BE2C (cell line): Measurements from ENCODE around the gene AGAP2.

Experiments
- DNase-seq: peaks from one replicate; pipeline ENCODE4 v3.0.0-alpha.2; 2020
- H3K27me3 ChIP-seq: fragments of 250-450 bp; sonication (Bioruptor Pico); 2 replicates; pipeline ENCODE4 v1.5.1; 2020; ENCODE audit warnings: mild to moderate bottlenecking
- H3K36me3 ChIP-seq: fragments of 250-450 bp; sonication (Bioruptor Pico); 2 replicates; pipeline ENCODE4 v1.5.1; 2020; ENCODE audit warnings: mild to moderate bottlenecking
- H3K4me1 ChIP-seq: fragments of 250-450 bp; sonication (Bioruptor Pico); 2 replicates; pipeline ENCODE4 v1.5.1; 2020
- H3K4me3 ChIP-seq: 2 replicates; pipeline ENCODE4 v1.5.1; 2011; ENCODE audit warnings: low read depth, low read length
- H3K9me3 ChIP-seq: fragments of 250-450 bp; sonication (Bioruptor Pico); 2 replicates; pipeline ENCODE4 v1.5.1; 2020
- CTCF ChIP-seq: IDR thresholded peaks from 2 replicates; pipeline ENCODE4 v1.5.1; 2012; ENCODE audit warnings: mild to moderate bottlenecking, low read depth, low read length

Gene AGAP2

GRCh38 chr12:57781801-57782200 lies 43.3 kb upstream of the AGAP2 start:
- peaks cover 18% of the 10 kb centered on the region for H3K36me3 ChIP-seq
- H3K4me1 ChIP-seq = no peaks in the 10 kb centered on the region
- no peak overlapping the region for H3K4me3 ChIP-seq
- no peak for TF ChIP-seq CTCF
- no peaks in the 10 kb centered on the region for H3K9me3 ChIP-seq
- no peak for DNase-seq
- no peaks in the 10 kb centered on the region for H3K27me3 ChIP-seq

- Histone ChIP-seq H3K4me3 (no peak overlapping the region), H3K4me1 (no peaks in the 10 kb centered on the region), H3K27me3 (no peaks in the 10 kb centered on the region), H3K9me3 (no peaks in the 10 kb centered on the region), H3K36me3 (peaks cover 12% of the 10 kb centered on the region)
- no peak for DNase-seq
- TF ChIP-seq CTCF = no peak
Observed at GRCh38 chr12:57781244-57781643, 42.7 kb upstream of the AGAP2 start.

- Histone ChIP-seq H3K27me3 (no peaks in the 10 kb centered on the region), H3K36me3 (peaks cover 5% of the 10 kb centered on the region), H3K4me3 (no peak overlapping the region), H3K9me3 (no peaks in the 10 kb centered on the region), H3K4me1 (no peaks in the 10 kb centered on the region)
- no peak for DNase-seq
- no peak for TF ChIP-seq CTCF
Observed at GRCh38 chr12:57780284-57780897, 41.8 kb upstream of the AGAP2 start.

- H3K36me3 ChIP-seq = peaks cover 5% of the 10 kb centered on the region; the same call in 1 of the 2 replicates
- no peak for DNase-seq
- no peaks in the 10 kb centered on the region for H3K4me1 ChIP-seq
- H3K27me3 ChIP-seq = no peaks in the 10 kb centered on the region
- H3K4me3 ChIP-seq = no peak overlapping the region
- TF ChIP-seq CTCF = no peak
- H3K9me3 ChIP-seq = no peaks in the 10 kb centered on the region
Observed at GRCh38 chr12:57779736-57780135, 41.2 kb upstream of the AGAP2 start.

GRCh38 chr12:57777911-57778310 lies 39.4 kb upstream of the AGAP2 start:
- Histone ChIP-seq H3K27me3 (no peaks in the 10 kb centered on the region), H3K4me1 (no peaks in the 10 kb centered on the region), H3K9me3 (no peaks in the 10 kb centered on the region), H3K4me3 (no peak overlapping the region), H3K36me3 (no peaks in the 10 kb centered on the region)
- no peak for DNase-seq
- no peak for TF ChIP-seq CTCF

GRCh38 chr12:57777367-57777766 lies 38.8 kb upstream of the AGAP2 start:
- DNase-seq = no peak
- Histone ChIP-seq H3K27me3 (no peaks in the 10 kb centered on the region), H3K4me1 (no peaks in the 10 kb centered on the region), H3K4me3 (no peak overlapping the region), H3K9me3 (no peaks in the 10 kb centered on the region), H3K36me3 (no peaks in the 10 kb centered on the region)
- TF ChIP-seq CTCF = no peak
